ENCODE data around the gene MTHFD2.
A peak's percentile ranks its signal among the peaks of the same experiment; 100 is the strongest.

Gene MTHFD2

GRCh38 chr2:74188018-74188601 is 10.3 kb upstream of the MTHFD2 start:
- Histone ChIP-seq H2AFZ (ENCODE audit: low read length) (no peak overlapping the region), H4K20me1 (ENCODE audit: insufficient read depth, low read length) (no peaks in the 10 kb centered on the region), H3K4me3 (ENCODE audit: low read depth, low read length, poor library complexity, severe bottlenecking) (no peak overlapping the region), H3K27me3 (ENCODE audit: insufficient read depth, low read length) (no peaks in the 10 kb centered on the region), H3K4me1 (ENCODE audit: insufficient read depth, low read length, severe bottlenecking) (peaks cover 58% of the 10 kb centered on the region), H3F3A (ENCODE audit: insufficient read depth, low read length) (0 out of 2 replicates have a peak, but pooled peaks cover 6% of the 10 kb centered on the region), H3K9ac (ENCODE audit: low read length) (no peak overlapping the region), H3K9me2 (ENCODE audit: low read depth, low read length) (no peaks in the 10 kb centered on the region), H3K36me3 (ENCODE audit: insufficient read depth, low read length) (no peaks in the 10 kb centered on the region), H3K27ac (ENCODE audit: low read depth, low read length, poor library complexity, severe bottlenecking) (peak overlapping the region; percentile 56), H3K9me3 (ENCODE audit: low read length) (no peaks in the 10 kb centered on the region), H3K79me2 (ENCODE audit: insufficient read depth, low read length) (no peaks in the 10 kb centered on the region), H3K4me2 (ENCODE audit: low read length) (no peak overlapping the region)
- no peak for TF ChIP-seq CTCF (IDR thresholded peaks at IDR 0.05; ENCODE audit: low read length)
- no peak for TF ChIP-seq EZH2 (IDR thresholded peaks at IDR 0.05; ENCODE audit: borderline replicate concordance, low read length)

- H4K20me1 ChIP-seq (ENCODE audit: insufficient read depth, low read length) = no peaks in the 10 kb centered on the region
- H3K4me3 ChIP-seq (ENCODE audit: low read depth, low read length, poor library complexity, severe bottlenecking) = no peak overlapping the region
- H3K9ac ChIP-seq (ENCODE audit: low read length) = no peak overlapping the region
- H3K79me2 ChIP-seq (ENCODE audit: insufficient read depth, low read length) = no peaks in the 10 kb centered on the region
- H3K9me3 ChIP-seq (ENCODE audit: low read length) = no peaks in the 10 kb centered on the region
- no peaks in the 10 kb centered on the region for H3K9me2 ChIP-seq (ENCODE audit: low read depth, low read length)
- H3K4me2 ChIP-seq (ENCODE audit: low read length) = no peak overlapping the region
- TF ChIP-seq CTCF (IDR thresholded peaks at IDR 0.05; ENCODE audit: low read length) = no peak
- TF ChIP-seq EZH2 (IDR thresholded peaks at IDR 0.05; ENCODE audit: borderline replicate concordance, low read length) = no peak
- no peak overlapping the region for H2AFZ ChIP-seq (ENCODE audit: low read length)
- no peaks in the 10 kb centered on the region for H3K36me3 ChIP-seq (ENCODE audit: insufficient read depth, low read length)
- peaks cover 55% of the 10 kb centered on the region for H3K4me1 ChIP-seq (ENCODE audit: insufficient read depth, low read length, severe bottlenecking)
- peak overlapping the region; percentile 55 for H3K27ac ChIP-seq (ENCODE audit: low read depth, low read length, poor library complexity, severe bottlenecking)
- H3F3A ChIP-seq (ENCODE audit: insufficient read depth, low read length) = 0 out of 2 replicates have a peak, but pooled peaks cover 2% of the 10 kb centered on the region
- H3K27me3 ChIP-seq (ENCODE audit: insufficient read depth, low read length) = no peaks in the 10 kb centered on the region
Observed at GRCh38 chr2:74188696-74189095, 9.7 kb upstream of the MTHFD2 start.

GRCh38 chr2:74191596-74192380 is 6.6 kb upstream of the MTHFD2 start:
- H4K20me1 ChIP-seq (ENCODE audit: insufficient read depth, low read length) = no peaks in the 10 kb centered on the region

More at GRCh38 chr2:74191596-74192380, 6.6 kb upstream of the MTHFD2 start:
- Histone ChIP-seq H3K27ac (ENCODE audit: low read depth, low read length, poor library complexity, severe bottlenecking) (peak overlapping the region; percentile 55), H3K4me2 (ENCODE audit: low read length) (peak overlapping the region; percentile 31; the same call in 1 of the 2 replicates), H3K9me3 (ENCODE audit: low read length) (no peaks in the 10 kb centered on the region), H3K79me2 (ENCODE audit: insufficient read depth, low read length) (no peaks in the 10 kb centered on the region), H3K4me3 (ENCODE audit: low read depth, low read length, poor library complexity, severe bottlenecking) (no peak overlapping the region), H3F3A (ENCODE audit: insufficient read depth, low read length) (no peaks in the 10 kb centered on the region), H3K9ac (ENCODE audit: low read length) (peak overlapping the region; percentile 10; the same call in 1 of the 2 replicates), H3K4me1 (ENCODE audit: insufficient read depth, low read length, severe bottlenecking) (peaks cover 30% of the 10 kb centered on the region), H2AFZ (ENCODE audit: low read length) (peak overlapping the region; percentile 56; the same call in 1 of the 2 replicates), H3K27me3 (ENCODE audit: insufficient read depth, low read length) (no peaks in the 10 kb centered on the region), H3K9me2 (ENCODE audit: low read depth, low read length) (no peaks in the 10 kb centered on the region), H3K36me3 (ENCODE audit: insufficient read depth, low read length) (no peaks in the 10 kb centered on the region)
- TF ChIP-seq EZH2 (IDR thresholded peaks at IDR 0.05; ENCODE audit: borderline replicate concordance, low read length) (no peak), CTCF (IDR thresholded peaks at IDR 0.05; ENCODE audit: low read length) (no peak)
